ENCODE data around the gene ADPRM. TPM values are rescaled to one million over a fixed set of nuclear protein-coding genes. Genes with fewer than 3 reads are reported as not detected.
A peak's percentile ranks its signal among the peaks of the same experiment; 100 is the strongest.

ADPRM gene
- total RNA-seq, 1 experiment from 2014 or later: 5.1 TPM

DNA sequence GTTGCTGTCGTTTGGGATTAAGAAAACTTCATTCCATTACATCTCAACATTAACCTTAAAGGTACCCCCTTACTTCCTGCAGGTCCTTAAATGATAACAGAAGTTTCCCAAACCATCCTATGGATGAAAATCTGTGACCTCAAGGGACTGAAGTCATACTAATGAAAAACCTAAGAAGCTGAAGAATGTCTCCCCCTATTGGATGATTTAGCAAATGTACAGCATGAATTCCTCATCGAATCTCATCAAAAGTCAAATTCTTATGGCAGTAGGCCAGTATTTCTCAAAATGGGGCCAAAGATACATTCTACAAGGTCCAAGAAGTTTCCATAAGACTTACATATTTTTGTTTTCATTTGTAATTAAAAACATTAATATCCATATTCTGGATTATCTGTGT, 13.5 kb upstream of the ADPRM start:
- no peak overlapping the region for H3K18ac ChIP-seq (ENCODE audit: insufficient read length, low read depth, low read length)
- no peak overlapping the region for H2BK12ac ChIP-seq (ENCODE audit: insufficient read length, low read depth, low read length)
- H3K79me1 ChIP-seq (ENCODE audit: insufficient read depth, low read depth, low read length, poor library complexity, severe bottlenecking): no peaks in the 10 kb centered on the region
- peaks cover 35 to 88% (median 84%) of the 10 kb centered on the region in 3 experiments for H3K36me3 Mint-ChIP-seq (ENCODE audit: insufficient read depth in 1 of 3, low read depth in 3 of 3)
- no peaks in the 10 kb centered on the region for H3K9me3 ChIP-seq (ENCODE audit: control insufficient read depth, low read depth, low read length)
- no peaks in the 10 kb centered on the region for H3K9me3 Mint-ChIP-seq
- no peak overlapping the region for H3K9ac ChIP-seq (ENCODE audit: extremely low read depth, insufficient read length, low read length)
- H4K91ac ChIP-seq (ENCODE audit: insufficient read length, low read depth, low read length): no peak overlapping the region
- no peak overlapping the region for H2AFZ ChIP-seq (ENCODE audit: low read length)
- no peaks in the 10 kb centered on the region for H3K4me1 Mint-ChIP-seq
- H3K27ac ChIP-seq (ENCODE audit: insufficient read length, low read depth, low read length): no peak overlapping the region
- no peak overlapping the region for H3K14ac ChIP-seq (ENCODE audit: insufficient read depth, low read length)
- WGBS (ENCODE audit: extremely low coverage, insufficient read length, low lambda C conversion rate): no CpG with 5 or more reads among the region's 2 CpGs
- H2BK15ac ChIP-seq (ENCODE audit: low read depth, low read length): no peak overlapping the region
- no peak overlapping the region for H2BK5ac ChIP-seq (ENCODE audit: insufficient read length, low read length)
- H4K20me1 ChIP-seq (ENCODE audit: control insufficient read depth, insufficient read depth, insufficient read length): no peaks in the 10 kb centered on the region
- no peaks in the 10 kb centered on the region for H3K23me2 ChIP-seq (ENCODE audit: insufficient read length, low read depth, low read length, poor library complexity, severe bottlenecking)
- no peak overlapping the region for H4K5ac ChIP-seq (ENCODE audit: insufficient read length, low read depth, low read length)
- H3K27me3 Mint-ChIP-seq (ENCODE audit: low read depth): no peaks in the 10 kb centered on the region
- H3K4me1 ChIP-seq (ENCODE audit: insufficient read depth, low read length): no peaks in the 10 kb centered on the region
- no peak overlapping the region for H2BK20ac ChIP-seq (ENCODE audit: low read depth, low read length, poor library complexity, severe bottlenecking)
- no peak overlapping the region for H4K8ac ChIP-seq (replicated peaks; ENCODE audit: insufficient read length, low read depth, low read length)
- H3K27ac Mint-ChIP-seq: no peak overlapping the region
- no peak overlapping the region for H2AK5ac ChIP-seq (ENCODE audit: insufficient read length, low read length)
- no peaks in the 10 kb centered on the region for H3K27me3 ChIP-seq (ENCODE audit: insufficient read depth, low read length)
- H3K4me2 ChIP-seq (ENCODE audit: insufficient read depth, insufficient read length, low read length): no peak overlapping the region
- H3T11ph ChIP-seq (ENCODE audit: low read length): no peak overlapping the region
- H3K79me2 ChIP-seq (ENCODE audit: insufficient read depth, low read length): no peaks in the 10 kb centered on the region
- no peak overlapping the region for H3K23ac ChIP-seq (ENCODE audit: insufficient read length, low read depth, low read length)
- no peak for DNase-seq
- H2BK120ac ChIP-seq (ENCODE audit: low read depth, low read length, poor library complexity, severe bottlenecking): no peak overlapping the region
- TF ChIP-seq, protein P1, sequence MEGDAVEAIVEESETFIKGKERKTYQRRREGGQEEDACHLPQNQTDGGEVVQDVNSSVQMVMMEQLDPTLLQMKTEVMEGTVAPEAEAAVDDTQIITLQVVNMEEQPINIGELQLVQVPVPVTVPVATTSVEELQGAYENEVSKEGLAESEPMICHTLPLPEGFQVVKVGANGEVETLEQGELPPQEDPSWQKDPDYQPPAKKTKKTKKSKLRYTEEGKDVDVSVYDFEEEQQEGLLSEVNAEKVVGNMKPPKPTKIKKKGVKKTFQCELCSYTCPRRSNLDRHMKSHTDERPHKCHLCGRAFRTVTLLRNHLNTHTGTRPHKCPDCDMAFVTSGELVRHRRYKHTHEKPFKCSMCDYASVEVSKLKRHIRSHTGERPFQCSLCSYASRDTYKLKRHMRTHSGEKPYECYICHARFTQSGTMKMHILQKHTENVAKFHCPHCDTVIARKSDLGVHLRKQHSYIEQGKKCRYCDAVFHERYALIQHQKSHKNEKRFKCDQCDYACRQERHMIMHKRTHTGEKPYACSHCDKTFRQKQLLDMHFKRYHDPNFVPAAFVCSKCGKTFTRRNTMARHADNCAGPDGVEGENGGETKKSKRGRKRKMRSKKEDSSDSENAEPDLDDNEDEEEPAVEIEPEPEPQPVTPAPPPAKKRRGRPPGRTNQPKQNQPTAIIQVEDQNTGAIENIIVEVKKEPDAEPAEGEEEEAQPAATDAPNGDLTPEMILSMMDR (conservative IDR thresholded peaks at IDR 0.05): peak; percentile 71
- no peak overlapping the region for H3K56ac ChIP-seq (ENCODE audit: insufficient read length, low read depth, low read length)
- H3K4me3 Mint-ChIP-seq: no peak overlapping the region
- no peak overlapping the region for H3K4ac ChIP-seq (ENCODE audit: low read depth, low read length)
